Spleen (tissue), 11 donors: ENCODE data around the gene HRH1. TPM values are rescaled to one million over a fixed set of nuclear protein-coding genes. Genes with fewer than 3 reads are reported as not detected.
A peak's percentile ranks its signal among the peaks of the same experiment; 100 is the strongest.

ENCODE experiments used
- DNase-seq: peaks from one replicate; pipeline ENCODE4 v3.0.0-alpha.2; 2020
- H3K27ac ChIP-seq, 8 donors: fragments of 200-600 bp; sonication (generic) in 7 of 8; 1 replicate in 4 of 8; 2 replicates in 4 of 8; pipeline versions ENCODE4 v1.5.0 to v1.8.0; 2016 to 2021; ENCODE audit warnings: inconsistent platforms in 4 of 8, mild to moderate bottlenecking in 4 of 8, moderate library complexity in 1 of 8
- H3K27me3 ChIP-seq, 7 donors: fragments of 200-600 bp; sonication (generic) in 6 of 7; replicated peaks in 1 of 7; 1 replicate in 4 of 7; 2 replicates in 3 of 7; pipeline versions ENCODE4 v1.5.0 to v1.8.0; 2016 to 2021; ENCODE audit warnings: inconsistent platforms in 3 of 7, mild to moderate bottlenecking in 1 of 7
- H3K36me3 ChIP-seq, 6 donors: fragments of 200-600 bp; sonication (generic) in 5 of 6; 1 replicate in 4 of 6; 2 replicates in 2 of 6; pipeline versions ENCODE4 v1.5.0 to v1.8.0; 2016 to 2021; ENCODE audit warnings: inconsistent platforms in 2 of 6
- H3K4me1 ChIP-seq, 6 donors: fragments of 200-600 bp; sonication (generic) in 5 of 6; 1 replicate in 3 of 6; 2 replicates in 3 of 6; pipeline versions ENCODE4 v1.5.0 to v1.8.0; 2016 to 2021; ENCODE audit warnings: inconsistent platforms in 3 of 6
- H3K4me3 ChIP-seq, 8 donors: fragments of 200-600 bp; sonication (generic) in 7 of 8; 1 replicate in 4 of 8; 2 replicates in 4 of 8; pipeline versions ENCODE4 v1.5.0 to v1.8.0; 2016 to 2021; ENCODE audit warnings: inconsistent platforms in 4 of 8, mild to moderate bottlenecking in 4 of 8, moderate library complexity in 2 of 8
- H3K9me3 ChIP-seq, 8 donors: fragments of 200-600 bp; sonication (generic) in 7 of 8; 1 replicate in 4 of 8; 2 replicates in 4 of 8; pipeline versions ENCODE4 v1.5.0 to v1.8.0; 2016 to 2021; ENCODE audit warnings: inconsistent platforms in 4 of 8
- CTCF ChIP-seq, 11 experiments: fragments of 200-600 bp in 7 of 11; fragments of 450-650 bp in 4 of 11; sonication (generic) in 4 of 11; IDR thresholded peaks in 8 of 11; conservative IDR thresholded peaks in 3 of 11; 1 replicate in 7 of 11; 2 replicates in 4 of 11; pipeline versions ENCODE4 v1.4.0 to v1.8.0; 2016 to 2021; ENCODE audit warnings: antibody characterized with exemption in 11 of 11, inconsistent platforms in 4 of 11, mild to moderate bottlenecking in 1 of 11
- POLR2A ChIP-seq, 3 donors: fragments of 450-650 bp; IDR thresholded peaks; one replicate each; pipeline ENCODE4 v1.5.1; 2017; ENCODE audit warnings: antibody characterized with exemption in 3 of 3, mild to moderate bottlenecking in 1 of 3
- POLR2AphosphoS5 ChIP-seq, 3 donors: sonication (generic); formaldehyde crosslinking; IDR thresholded peaks; one replicate each; pipeline ENCODE4 v1.5.1; 2017; ENCODE audit warnings: antibody characterized with exemption in 3 of 3
- WGBS, 5 donors: extraction: QIAGEN DNeasy Blood & Tissue Kit in 3 of 5; methylation state at CpG; one replicate each; pipeline versions ENCODE4 v1.1.5 to v1.1.7; 2013 to 2018; 5-methylcytosine and 5-hydroxymethylcytosine counted together
- intact Hi-C: fragments of 100-400 bp; cut with DNase I; formaldehyde crosslinking; loops from one replicate; pipeline ENCODE4 v1.15.0; 2023; ENCODE audit warnings: low total_unique reads
- polyA plus RNA-seq, 3 donors: library from polyadenylated mRNA; stranded (reverse); fragments of 200-250 nt; gene quantifications; one replicate each; pipeline ENCODE4 v1.2.1, GENCODE V29; 2013
- total RNA-seq, 7 donors: library from RNA; depleted of rRNA in 3 of 7; stranded (reverse); fragments of >200 nt in 3 of 7; fragmentation: NEBNext Ultra II Directional in 4 of 7; extraction: Animal tissue kit (Norgen Biotek cat#: 25700) in 4 of 7; gene quantifications; one replicate each; pipeline versions ENCODE4 v1.1.0 to v1.2.1, GENCODE V29; 2016 to 2021
- donor health status: healthy with polysubstance abuse.
- donor health status: DM: no; HTN: no; CAD: no; lungs with moderate emphysema.
- donor health status: DM: no; HTN: no; CAD: no.
- donor health status: Bipolar disorder and iron deficiency.
- donor health status: healthy.
- donor health status: DM: no; HTN: no; CAD: no.
- donor health status: DM: yes; HTN: yes; CAD: no.

Gene HRH1
- total and polyA plus RNA-seq, 10 donors = 0.15 to 4.4 (median 1.8) TPM

- peak overlapping the region in 4 of 8 donors; percentile 56 to 77 (median 68) for H3K4me3 ChIP-seq
- peak overlapping the region in 7 of 8 donors; percentile 90 to 94 (median 93) for H3K27ac ChIP-seq
- intact Hi-C loops = no loop called here
- H3K4me1 ChIP-seq = peaks cover 12 to 61% (median 42%) of the 10 kb centered on the region in 6 donors
- H3K36me3 ChIP-seq = peaks cover 0 to 22% (median 0%) of the 10 kb centered on the region in 6 donors
- 47 to 75% (median 66%) methylated on average over 5 of the region's 5 CpGs for WGBS, 5 donors
- DNase-seq = no peak
- H3K27me3 ChIP-seq = no peaks in the 10 kb centered on the region
- TF ChIP-seq CTCF (IDR thresholded peaks at IDR 0.05 in 8 of 11, conservative IDR thresholded peaks at IDR 0.05 in 3 of 11) = no peak
- TF ChIP-seq POLR2AphosphoS5 (IDR thresholded peaks at IDR 0.05) = peak in 1 of 3 donors; percentile 62
- H3K9me3 ChIP-seq = peaks cover 0 to 11% (median 9%) of the 10 kb centered on the region in 8 donors
These were observed 119.6 kb downstream of the HRH1 start for GRCh38 chr3:11273891-11274291.

GRCh38 chr3:11274566-11275142 lies 120.4 kb downstream of the HRH1 start:
- no peak for TF ChIP-seq POLR2AphosphoS5 (IDR thresholded peaks at IDR 0.05)
- TF ChIP-seq CTCF (IDR thresholded peaks at IDR 0.05 in 8 of 11, conservative IDR thresholded peaks at IDR 0.05 in 3 of 11) = no peak
- no peak for TF ChIP-seq POLR2A (IDR thresholded peaks at IDR 0.05)
- no peak for DNase-seq
- Histone ChIP-seq H3K36me3 (peaks cover 0 to 25% (median 0%) of the 10 kb centered on the region in 6 donors), H3K4me3 (peak overlapping the region in 2 of 8 donors; percentile 56 to 76), H3K4me1 (peaks cover 12 to 63% (median 42%) of the 10 kb centered on the region in 6 donors), H3K27ac (peak overlapping the region in 7 of 8 donors; percentile 90 to 94 (median 93)), H3K9me3 (peaks cover 0 to 11% (median 9%) of the 10 kb centered on the region in 8 donors), H3K27me3 (no peaks in the 10 kb centered on the region)
- 72 to 89% (median 81%) methylated on average over 6 of the region's 6 CpGs for WGBS, 5 donors
- intact Hi-C loops = no loop called here

DNA sequence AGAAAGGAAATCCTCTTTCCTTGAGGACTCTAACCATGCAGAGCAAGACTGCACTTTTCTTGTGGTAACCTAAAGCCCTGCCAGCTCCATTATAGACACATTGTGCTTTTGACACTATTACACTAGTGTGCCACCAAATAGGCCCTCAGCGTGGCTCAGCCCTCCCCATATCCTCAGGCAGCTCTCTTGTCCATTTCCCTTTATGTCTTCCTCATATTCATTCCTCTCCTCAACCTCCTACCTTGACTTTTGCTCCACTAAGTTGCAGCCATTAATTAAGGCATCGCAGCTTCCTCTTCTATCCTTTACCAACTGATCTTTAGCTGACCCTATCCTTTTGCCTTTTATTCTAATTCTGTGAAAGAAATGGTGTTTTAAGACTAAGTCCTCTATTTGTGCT lies 121.6 kb downstream of the HRH1 start:
- Histone ChIP-seq H3K27ac (peak overlapping the region in 6 of 8 donors; percentile 17 to 94 (median 54)), H3K27me3 (no peaks in the 10 kb centered on the region), H3K4me3 (no peak overlapping the region), H3K4me1 (peaks cover 12 to 63% (median 43%) of the 10 kb centered on the region in 6 donors), H3K9me3 (peaks cover 0 to 11% (median 9%) of the 10 kb centered on the region in 8 donors), H3K36me3 (peaks cover 0 to 35% (median 0%) of the 10 kb centered on the region in 6 donors)
- no peak for DNase-seq
- WGBS, 5 donors = 20 to 61% (median 47%) methylated on average over 1 to 2 of the region's 2 CpGs
- intact Hi-C loops = no loop called here
- TF ChIP-seq POLR2A (IDR thresholded peaks at IDR 0.05) = no peak
- TF ChIP-seq CTCF (IDR thresholded peaks at IDR 0.05 in 8 of 11, conservative IDR thresholded peaks at IDR 0.05 in 3 of 11) = no peak
- TF ChIP-seq POLR2AphosphoS5 (IDR thresholded peaks at IDR 0.05) = no peak

- Histone ChIP-seq H3K4me3 (no peak overlapping the region), H3K9me3 (peaks cover 0 to 11% (median 9%) of the 10 kb centered on the region in 8 donors), H3K4me1 (peaks cover 12 to 64% (median 45%) of the 10 kb centered on the region in 6 donors), H3K36me3 (peaks cover 0 to 45% (median 2%) of the 10 kb centered on the region in 6 donors), H3K27ac (peak overlapping the region in 1 of 8 donors; percentile 92), H3K27me3 (no peaks in the 10 kb centered on the region)
- 85 to 93% (median 88%) methylated on average over 2 of the region's 2 CpGs for WGBS, 5 donors
- no peak for TF ChIP-seq POLR2AphosphoS5 (IDR thresholded peaks at IDR 0.05)
- no peak for TF ChIP-seq CTCF (IDR thresholded peaks at IDR 0.05 in 8 of 11, conservative IDR thresholded peaks at IDR 0.05 in 3 of 11)
- no peak for TF ChIP-seq POLR2A (IDR thresholded peaks at IDR 0.05)
- intact Hi-C loops = no loop called here
- DNase-seq = no peak
These were observed 122.6 kb downstream of the HRH1 start for GRCh38 chr3:11276901-11277300.
